OCI-LY7 (cell line): Measurements from ENCODE around the gene ETV7.
A peak's percentile ranks its signal among the peaks of the same experiment; 100 is the strongest.

Source experiments
- EZH2phosphoT487 ChIP-seq: fragments of 200-600 bp; sonication (generic); IDR thresholded peaks from 2 replicates; pipeline ENCODE4 v1.6.1; 2018; ENCODE audit warnings: low read depth, borderline replicate concordance, mild to moderate bottlenecking, mixed run types, antibody characterized with exemption, low read length, moderate library complexity, mixed read lengths
- TF ChIP-seq, protein P1 (sequence below): fragments of 200-600 bp; sonication (generic); conservative IDR thresholded peaks from 2 replicates; pipeline ENCODE4 v1.5.1; 2014; ENCODE audit warnings: mild to moderate bottlenecking, antibody characterized with exemption, low read length, moderate library complexity, mixed read lengths

DNA sequence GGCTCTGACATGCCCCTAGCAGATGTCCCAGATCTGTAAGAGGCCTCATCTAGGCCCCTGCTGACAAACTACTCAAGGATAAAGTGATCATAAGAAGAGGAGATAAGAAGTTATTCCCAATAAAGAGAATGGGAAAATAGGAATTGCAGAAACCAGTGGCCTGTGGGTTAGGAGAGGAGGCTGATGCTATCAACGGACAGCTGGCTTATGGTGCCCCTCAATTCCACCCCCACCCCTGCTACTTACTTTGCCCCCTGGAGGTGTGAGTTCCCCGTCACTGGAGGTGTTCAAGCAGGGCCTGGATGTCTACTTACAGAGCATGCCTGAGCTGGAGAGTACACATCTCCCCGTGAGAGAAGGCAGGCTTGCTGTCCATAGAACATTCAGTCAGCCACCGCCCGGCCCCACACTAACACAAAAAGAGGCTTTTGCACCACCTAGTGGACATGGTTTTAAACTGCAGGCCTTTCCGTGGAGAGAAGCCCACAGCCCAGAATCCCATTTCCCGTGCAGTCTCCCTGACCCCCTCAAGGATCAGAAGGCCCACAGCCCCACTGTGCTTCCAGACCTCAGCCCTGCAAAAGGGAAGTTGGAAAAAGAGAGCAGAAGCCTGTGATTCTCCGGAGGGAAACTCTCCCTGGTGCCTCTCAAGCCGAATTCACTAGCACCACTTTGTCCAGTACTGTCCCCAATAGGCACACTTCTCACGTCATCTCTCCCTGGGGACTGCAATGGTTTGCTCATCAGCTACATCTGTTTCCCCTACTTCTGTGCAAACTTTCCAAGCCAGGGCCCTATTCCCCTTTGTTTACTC is 27.0 kb downstream of the ETV7 start:
- TF ChIP-seq, protein P1, sequence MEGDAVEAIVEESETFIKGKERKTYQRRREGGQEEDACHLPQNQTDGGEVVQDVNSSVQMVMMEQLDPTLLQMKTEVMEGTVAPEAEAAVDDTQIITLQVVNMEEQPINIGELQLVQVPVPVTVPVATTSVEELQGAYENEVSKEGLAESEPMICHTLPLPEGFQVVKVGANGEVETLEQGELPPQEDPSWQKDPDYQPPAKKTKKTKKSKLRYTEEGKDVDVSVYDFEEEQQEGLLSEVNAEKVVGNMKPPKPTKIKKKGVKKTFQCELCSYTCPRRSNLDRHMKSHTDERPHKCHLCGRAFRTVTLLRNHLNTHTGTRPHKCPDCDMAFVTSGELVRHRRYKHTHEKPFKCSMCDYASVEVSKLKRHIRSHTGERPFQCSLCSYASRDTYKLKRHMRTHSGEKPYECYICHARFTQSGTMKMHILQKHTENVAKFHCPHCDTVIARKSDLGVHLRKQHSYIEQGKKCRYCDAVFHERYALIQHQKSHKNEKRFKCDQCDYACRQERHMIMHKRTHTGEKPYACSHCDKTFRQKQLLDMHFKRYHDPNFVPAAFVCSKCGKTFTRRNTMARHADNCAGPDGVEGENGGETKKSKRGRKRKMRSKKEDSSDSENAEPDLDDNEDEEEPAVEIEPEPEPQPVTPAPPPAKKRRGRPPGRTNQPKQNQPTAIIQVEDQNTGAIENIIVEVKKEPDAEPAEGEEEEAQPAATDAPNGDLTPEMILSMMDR: peak; percentile 90
- no peak for TF ChIP-seq EZH2phosphoT487
